ENCODE data around the gene CEP170. TPM values are rescaled to one million over a fixed set of nuclear protein-coding genes. Genes with fewer than 3 reads are reported as not detected.
"Not testable (repeated sequence)": the region's sequence is repeated elsewhere in the genome, so short reads cannot be mapped to it uniquely, and the experiment has no call there.

Gene CEP170
- total RNA-seq, 1 experiment from 2014 or later, result 55.2 TPM

GRCh38 chr1:243101551-243102050 is 153.5 kb downstream of the CEP170 start:
- TF ChIP-seq POLR2AphosphoS5 (IDR thresholded peaks at IDR 0.05; ENCODE audit: low read depth, low read length) (0 out of 2 replicates have a peak, but pooled peaks have one; percentile 17), SP1 (IDR thresholded peaks at IDR 0.05; ENCODE audit: low read depth) (peak; percentile 64), CBX3 (IDR thresholded peaks at IDR 0.05; ENCODE audit: low read depth) (peak; percentile 93), SRF (IDR thresholded peaks at IDR 0.05; ENCODE audit: low read depth) (peak; percentile 99)
- H2AFZ ChIP-seq (ENCODE audit: low read depth, low read length, poor library complexity, severe bottlenecking); CTCF ChIA-PET; H3K27me3 ChIP-seq (ENCODE audit: insufficient read depth, low read length); H3K79me2 ChIP-seq (ENCODE audit: insufficient read depth, low read length); H3K9ac ChIP-seq (ENCODE audit: low read length); H3K4me1 ChIP-seq (ENCODE audit: control insufficient read depth in 1 of 2, insufficient read depth in 2 of 2, low read length in 2 of 2); H4K20me1 ChIP-seq (ENCODE audit: insufficient read depth); H3K9me3 ChIP-seq (ENCODE audit: control insufficient read depth in 1 of 2, insufficient read depth in 1 of 2, low read depth in 1 of 2, low read length in 2 of 2); RAD21 ChIA-PET (ENCODE audit: low non-redundant PET in 1 of 2, low total read pairs in 2 of 2, uncharacterized antibody in 2 of 2, unreplicated experiment in 2 of 2); BruUV-seq (replicated peaks); H3K27ac ChIP-seq (ENCODE audit: low read depth, low read length); intact Hi-C loops (cut with micrococcal nuclease); H3K9me2 ChIP-seq (ENCODE audit: insufficient read depth); H3K36me3 ChIP-seq (ENCODE audit: control insufficient read depth in 1 of 2, insufficient read depth in 2 of 2, low read length in 2 of 2): not testable (repeated sequence)
- peak; percentile 32 for DNase-seq (ENCODE audit: low read depth, low spot score)
- POLR2A ChIA-PET, result interaction anchor here (0.7 kb wide), 1 partner anchor 223 kb away, joined by 3 read pairs; no protein-coding TSS in a partner anchor
- H3K4me2 ChIP-seq (ENCODE audit: low read length), result peak overlapping the region; percentile 39
- H3K4me3 ChIP-seq (replicated peaks in 1 of 2; ENCODE audit: low read depth in 1 of 2, low read length in 2 of 2), result peak overlapping the region; percentile 33 to 47
- ATAC-seq, result peak; percentile 74

- H2AFZ ChIP-seq (ENCODE audit: low read depth, low read length, poor library complexity, severe bottlenecking); H3K36me3 ChIP-seq (ENCODE audit: control insufficient read depth in 1 of 2, insufficient read depth in 2 of 2, low read length in 2 of 2); H3K4me1 ChIP-seq (ENCODE audit: control insufficient read depth in 1 of 2, insufficient read depth in 2 of 2, low read length in 2 of 2); H4K20me1 ChIP-seq (ENCODE audit: insufficient read depth); BruUV-seq (replicated peaks); H3K27me3 ChIP-seq (ENCODE audit: insufficient read depth, low read length); intact Hi-C loops (cut with micrococcal nuclease); DNase-seq (ENCODE audit: low read depth, low spot score); H3K9ac ChIP-seq (ENCODE audit: low read length); H3K9me2 ChIP-seq (ENCODE audit: insufficient read depth); H3K79me2 ChIP-seq (ENCODE audit: insufficient read depth, low read length); H3K4me2 ChIP-seq (ENCODE audit: low read length); POLR2A ChIA-PET; RAD21 ChIA-PET (ENCODE audit: low non-redundant PET in 1 of 2, low total read pairs in 2 of 2, uncharacterized antibody in 2 of 2, unreplicated experiment in 2 of 2); H3K27ac ChIP-seq (ENCODE audit: low read depth, low read length); CTCF ChIA-PET; H3K4me3 ChIP-seq (replicated peaks in 1 of 2; ENCODE audit: low read depth in 1 of 2, low read length in 2 of 2); ATAC-seq; H3K9me3 ChIP-seq (ENCODE audit: control insufficient read depth in 1 of 2, insufficient read depth in 1 of 2, low read depth in 1 of 2, low read length in 2 of 2): not testable (repeated sequence)
These were observed 167.7 kb downstream of the CEP170 start for GRCh38 chr1:243087368-243087767.

Other genes starting within 250 kb of the CEP170 start
- gene SDCCAG8, start 760 bp upstream of the CEP170 start, total RNA-seq (2021; ENCODE audit: unreplicated experiment), result 38.2 TPM